ENCODE results near the gene PPP1CA. TPM values are rescaled to one million over a fixed set of nuclear protein-coding genes. Genes with fewer than 3 reads are reported as not detected.
A peak's percentile ranks its signal among the peaks of the same experiment; 100 is the strongest.

The PPP1CA gene
- 100 to 1,000 TPM; 130 to 239 (median 209) TPM for total RNA-seq
- long read RNA-seq, donor 1, transcript PPP1CA-204 (6 exons, 1,677 nt): minor isoform, 16 of 232 reads
- long read RNA-seq, donor 1, transcript PPP1CA-203 (7 exons, 1,476 nt): major isoform, 188 of 232 reads
- long read RNA-seq, donor 1, partial matches to known transcripts: 3 of 232 reads
- long read RNA-seq, donor 1, other reads (novel, unspliced or antisense): 20 of 232 reads
- long read RNA-seq, donor 2, transcript PPP1CA-203 (7 exons, 1,476 nt): major isoform, 301 of 326 reads
- long read RNA-seq, donor 2, transcript PPP1CA-204 (6 exons, 1,677 nt): minor isoform, 10 of 326 reads
- long read RNA-seq, donor 2, partial matches to known transcripts: 1 of 326 reads
- long read RNA-seq, donor 2, other reads (novel, unspliced or antisense): 9 of 326 reads

GRCh38 chr11:67401495-67402191 is at the start of gene PPP1CA:
Gene PPP1CA, minus strand, starts transcription at chr11:67401858. Its CDS starts 76 bp downstream, at chr11:67401782.
- peak; percentile 88 for TF ChIP-seq CTCF (IDR thresholded peaks at IDR 0.05)
- H3K4me3 ChIP-seq: peak within 1 kb of the TSS; percentile 76
- peaks cover 8% of the 10 kb centered on the region for H3K36me3 ChIP-seq (ENCODE audit: low read depth)
- H3K9me3 ChIP-seq: no peaks in the 10 kb centered on the region
- intact Hi-C loops (cut with DNase I, micrococcal nuclease): no loop called here
- ATAC-seq: peak; percentile 90
- peaks cover 28% of the 10 kb centered on the region for H3K4me1 ChIP-seq (ENCODE audit: low read depth)
- peak; percentile 92 to 95 (median 95) for DNase-seq

GRCh38 chr11:67450796-67451657 is 49.4 kb upstream of the PPP1CA start:
- DNase-seq (no peak), ATAC-seq (no peak)
- no peaks in the 10 kb centered on the region for H3K4me1 ChIP-seq (ENCODE audit: low read depth)
- TF ChIP-seq CTCF (IDR thresholded peaks at IDR 0.05): no peak
- H3K36me3 ChIP-seq (ENCODE audit: low read depth): no peaks in the 10 kb centered on the region
- H3K4me3 ChIP-seq: no peak overlapping the region
- intact Hi-C loops (cut with DNase I, micrococcal nuclease): no loop called here
- no peaks in the 10 kb centered on the region for H3K9me3 ChIP-seq

- no peak for TF ChIP-seq CTCF (IDR thresholded peaks at IDR 0.05)
- Histone ChIP-seq H3K4me1 (ENCODE audit: low read depth) (no peaks in the 10 kb centered on the region), H3K36me3 (ENCODE audit: low read depth) (no peaks in the 10 kb centered on the region), H3K9me3 (no peaks in the 10 kb centered on the region), H3K4me3 (no peak overlapping the region)
- no peak for DNase-seq
- ATAC-seq: peak; percentile 9
- intact Hi-C loops (cut with DNase I, micrococcal nuclease): no loop called here
These were observed 47.6 kb upstream of the PPP1CA start for GRCh38 chr11:67449116-67449844.

- Histone ChIP-seq H3K4me1 (ENCODE audit: low read depth) (no peaks in the 10 kb centered on the region), H3K9me3 (no peaks in the 10 kb centered on the region), H3K4me3 (no peak overlapping the region), H3K36me3 (ENCODE audit: low read depth) (no peaks in the 10 kb centered on the region)
- intact Hi-C loops (cut with DNase I, micrococcal nuclease): no loop called here
- ATAC-seq (no peak), DNase-seq (peak in 1 of 3 donors; percentile 36)
- no peak for TF ChIP-seq CTCF (IDR thresholded peaks at IDR 0.05)
These were observed 46.6 kb upstream of the PPP1CA start for GRCh38 chr11:67448220-67448609.

GRCh38 chr11:67445515-67445914 is 43.9 kb upstream of the PPP1CA start:
- intact Hi-C loops (cut with DNase I, micrococcal nuclease): no loop called here
- TF ChIP-seq CTCF (IDR thresholded peaks at IDR 0.05): no peak
- Histone ChIP-seq H3K4me1 (ENCODE audit: low read depth) (peaks cover 7% of the 10 kb centered on the region), H3K4me3 (no peak overlapping the region), H3K9me3 (no peaks in the 10 kb centered on the region), H3K36me3 (ENCODE audit: low read depth) (no peaks in the 10 kb centered on the region)
- ATAC-seq (no peak), DNase-seq (no peak)
